HG02571 (cell line): ENCODE results near the gene SLC9A9.

ENCODE experiments used
- ATAC-seq: cut with Tn5 transposase; IDR thresholded peaks from one replicate; pipeline ENCODE4 v1.9.1; 2021; ENCODE audit warnings: mild to moderate bottlenecking, moderate library complexity; ENCODE audit not compliant: unreplicated experiment

Gene SLC9A9

GRCh38 chr3:143269741-143270140 is 578.5 kb downstream of the SLC9A9 start:
- no peak for ATAC-seq

DNA sequence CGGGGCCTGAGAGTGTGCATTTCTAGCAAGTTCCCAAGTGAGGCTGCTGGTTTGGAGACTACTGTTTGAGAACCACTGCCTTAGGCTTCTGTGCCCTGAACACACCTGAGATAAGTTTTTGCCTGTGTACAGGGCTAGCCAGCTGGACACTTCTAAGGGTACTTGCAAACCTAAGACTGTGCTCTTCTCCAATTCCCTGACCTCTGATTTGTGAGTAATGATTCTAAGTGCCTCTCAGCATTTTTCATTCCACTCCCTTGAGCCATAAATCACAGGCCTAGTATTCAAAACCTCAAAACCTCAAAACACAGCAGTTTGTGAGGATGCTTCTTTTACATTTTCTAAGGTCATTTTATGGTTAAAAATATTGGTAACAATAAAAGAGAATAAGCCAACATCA is 580.3 kb downstream of the SLC9A9 start:
- no peak for ATAC-seq

GRCh38 chr3:143266927-143267326 is 581.3 kb downstream of the SLC9A9 start:
- ATAC-seq = no peak

DNA sequence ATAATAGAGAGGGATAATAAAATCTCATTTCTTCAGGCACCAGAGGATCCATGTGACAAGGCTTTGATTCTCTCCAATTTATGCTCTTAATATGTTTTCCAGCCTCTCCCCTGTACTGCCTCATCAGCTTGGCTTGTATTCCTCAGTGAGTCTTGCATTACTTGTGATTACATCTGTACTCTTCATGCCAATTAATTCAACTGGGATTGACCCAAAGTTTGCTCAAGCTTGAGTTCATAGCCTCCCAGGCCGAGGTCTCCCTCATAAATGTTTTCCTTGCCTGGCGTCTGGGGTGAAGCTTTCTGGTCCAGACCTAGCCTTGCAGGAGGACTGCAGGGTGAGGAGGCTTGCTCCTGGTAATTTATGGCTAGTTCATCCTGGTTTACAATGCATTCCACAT is 581.8 kb downstream of the SLC9A9 start:
- no peak for ATAC-seq

GRCh38 chr3:143265501-143266070 is 582.7 kb downstream of the SLC9A9 start:
- no peak for ATAC-seq

- no peak for ATAC-seq
Measured at GRCh38 chr3:143263852-143264513, 584.3 kb downstream of the SLC9A9 start.

DNA sequence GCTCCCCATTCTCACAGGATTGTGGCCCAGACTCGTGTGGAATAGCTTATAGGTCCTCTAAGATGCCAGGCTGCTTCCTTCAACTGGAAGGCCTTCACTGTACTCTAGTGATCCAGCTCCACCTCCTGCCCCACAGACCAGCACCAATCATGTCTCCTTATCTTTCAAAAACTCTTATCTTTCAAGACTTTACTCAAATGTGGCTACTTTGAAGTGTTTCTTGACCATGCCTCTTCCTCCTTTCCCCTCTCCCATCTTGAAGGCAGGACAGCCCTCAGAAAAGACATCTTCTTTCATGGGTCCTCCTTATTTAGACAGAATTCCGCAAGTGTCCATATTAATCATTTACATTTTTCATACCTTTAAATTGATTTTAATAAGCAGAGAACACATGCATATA is 586.4 kb downstream of the SLC9A9 start:
- ATAC-seq = no peak

DNA sequence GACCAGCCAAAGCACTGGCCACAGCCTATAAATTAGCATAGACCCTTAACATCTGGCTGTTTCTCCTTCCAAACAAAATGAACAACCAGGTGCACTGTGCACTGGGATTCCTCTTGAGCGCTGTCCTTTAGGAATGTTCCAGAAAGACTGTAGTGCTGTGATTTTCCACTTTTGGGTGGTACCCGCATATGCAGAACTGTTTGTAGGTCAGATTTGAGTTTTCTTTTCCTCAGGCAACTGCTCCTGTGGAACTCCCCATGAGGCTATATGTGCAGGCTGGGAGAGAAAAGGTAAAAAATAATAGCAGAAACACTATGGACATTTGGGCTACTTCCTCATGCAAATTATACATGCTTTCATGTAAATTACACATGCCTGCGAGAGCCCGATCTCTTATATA is 589.6 kb downstream of the SLC9A9 start:
- ATAC-seq = no peak

DNA sequence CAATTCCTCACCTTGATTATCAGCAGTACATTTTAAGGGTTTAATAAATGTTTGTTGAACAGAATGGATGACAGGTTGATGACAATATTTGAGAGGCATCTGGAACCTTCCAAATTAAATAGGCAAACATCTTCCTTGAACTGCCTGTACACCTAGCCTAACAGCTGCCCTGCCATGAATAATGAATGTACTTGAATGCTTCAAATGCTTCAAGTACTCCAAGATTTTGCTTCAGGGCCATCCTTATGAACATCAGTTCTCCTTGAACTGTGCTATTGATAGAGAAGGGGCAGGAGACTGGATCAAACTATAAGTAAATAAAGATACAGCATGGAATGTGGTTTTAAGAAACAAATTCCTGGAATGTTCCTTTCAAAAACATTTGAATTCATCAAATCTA is 591.9 kb downstream of the SLC9A9 start:
- ATAC-seq = no peak

DNA sequence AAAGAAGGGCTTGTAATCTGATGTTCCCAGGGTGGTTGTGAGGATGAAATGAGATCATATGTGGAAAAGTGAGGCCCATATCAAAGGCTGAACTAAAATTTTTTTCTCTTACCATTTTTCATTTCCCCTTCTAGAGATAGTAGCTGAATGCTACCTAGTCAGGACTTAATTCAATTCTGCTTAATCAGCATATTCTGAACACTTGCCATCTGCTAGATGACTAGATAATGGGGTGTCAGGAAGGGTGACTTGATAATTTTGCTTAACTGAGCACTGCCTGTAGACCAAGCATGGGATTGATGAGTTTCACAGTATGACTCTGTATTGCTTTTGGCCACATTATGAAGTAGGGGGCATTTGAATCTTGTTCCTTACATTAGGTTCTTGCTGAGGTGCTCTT is 592.5 kb downstream of the SLC9A9 start:
- no peak for ATAC-seq

DNA sequence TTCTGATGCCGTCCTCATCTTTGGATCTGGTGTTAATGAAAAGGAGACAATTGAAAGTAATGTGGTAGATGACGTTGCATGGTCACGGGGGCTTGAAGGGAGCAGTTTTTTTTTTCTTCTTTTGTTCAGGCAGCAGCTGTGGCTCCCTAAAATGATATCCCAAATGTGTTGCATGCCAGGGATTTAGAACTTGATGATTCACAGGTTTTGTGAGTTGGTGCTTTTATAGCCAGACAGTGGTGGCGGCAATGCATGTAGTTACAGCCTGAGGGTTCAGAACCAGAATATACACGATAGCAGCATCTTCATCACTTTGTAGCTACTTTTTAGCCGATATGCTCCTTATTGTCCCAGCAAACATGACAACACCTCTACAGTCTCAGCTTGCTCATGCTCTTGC is 595.3 kb downstream of the SLC9A9 start:
- ATAC-seq = no peak

GRCh38 chr3:143249014-143249413 is 599.3 kb downstream of the SLC9A9 start:
- no peak for ATAC-seq

- ATAC-seq = no peak
Measured at GRCh38 chr3:143247073-143247472, 601.2 kb downstream of the SLC9A9 start.

DNA sequence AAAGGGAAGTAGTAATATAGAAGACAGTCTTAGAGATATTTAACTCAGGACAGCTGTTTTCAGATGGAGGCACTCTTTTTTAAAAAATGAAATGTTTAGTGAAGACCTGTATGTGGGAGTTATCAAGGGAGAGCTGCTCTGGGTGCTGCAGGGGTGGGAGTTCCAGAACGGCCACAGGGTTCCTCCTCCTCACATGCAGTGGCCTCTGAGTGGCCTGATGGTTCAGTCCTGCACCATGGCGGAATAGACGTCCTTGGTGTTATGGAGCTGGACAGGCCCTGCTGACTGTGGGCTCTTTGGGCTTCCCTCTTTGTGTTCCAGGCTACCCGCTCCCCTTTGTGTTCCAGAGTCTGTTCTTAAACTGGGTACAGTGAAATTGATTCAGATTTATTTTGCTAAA is 602.6 kb downstream of the SLC9A9 start:
- ATAC-seq = no peak

- no peak for ATAC-seq
Measured at GRCh38 chr3:143244516-143245063, 603.7 kb downstream of the SLC9A9 start.

DNA sequence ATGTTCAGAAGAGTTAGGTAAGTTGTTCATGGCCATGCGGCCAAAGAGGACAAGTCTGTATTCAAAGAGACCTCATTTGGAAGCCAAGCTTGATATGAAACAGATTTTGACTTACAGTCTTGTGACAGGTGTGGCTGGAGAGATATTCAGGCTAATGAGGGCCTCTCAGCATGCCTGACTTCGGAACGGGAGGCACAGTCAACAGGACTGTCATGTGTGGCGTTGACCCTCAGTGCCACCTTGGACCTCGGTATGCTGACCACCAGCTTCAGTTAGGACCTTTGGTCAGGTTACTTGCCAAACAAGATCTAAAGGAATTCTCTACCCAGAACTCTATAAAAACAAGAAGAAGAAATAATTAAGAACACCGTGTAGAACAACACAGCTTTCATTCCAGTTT is 604.6 kb downstream of the SLC9A9 start:
- ATAC-seq = no peak

GRCh38 chr3:143242691-143243090 is 605.6 kb downstream of the SLC9A9 start:
- ATAC-seq = no peak

DNA sequence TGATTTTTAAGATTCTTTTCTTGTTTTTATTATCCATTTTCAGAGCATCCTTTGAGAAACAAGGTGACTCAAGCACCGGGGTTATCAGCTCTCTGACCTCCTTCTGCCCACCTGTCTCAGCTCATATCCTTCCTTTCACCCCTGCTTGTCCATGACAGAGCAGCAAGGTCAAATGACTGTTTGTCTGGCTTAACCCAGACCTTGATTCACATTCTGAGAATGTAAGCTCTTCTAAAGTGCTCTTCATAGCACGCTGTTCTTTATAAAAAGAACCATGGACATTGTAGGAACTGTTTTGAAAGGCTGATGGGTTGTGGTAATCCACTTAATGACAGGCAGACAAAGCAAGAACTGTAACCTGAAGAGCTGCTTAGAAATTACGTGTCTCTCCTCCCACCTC is 606.2 kb downstream of the SLC9A9 start:
- no peak for ATAC-seq

GRCh38 chr3:143241481-143241951 is 606.8 kb downstream of the SLC9A9 start:
- ATAC-seq = no peak

DNA sequence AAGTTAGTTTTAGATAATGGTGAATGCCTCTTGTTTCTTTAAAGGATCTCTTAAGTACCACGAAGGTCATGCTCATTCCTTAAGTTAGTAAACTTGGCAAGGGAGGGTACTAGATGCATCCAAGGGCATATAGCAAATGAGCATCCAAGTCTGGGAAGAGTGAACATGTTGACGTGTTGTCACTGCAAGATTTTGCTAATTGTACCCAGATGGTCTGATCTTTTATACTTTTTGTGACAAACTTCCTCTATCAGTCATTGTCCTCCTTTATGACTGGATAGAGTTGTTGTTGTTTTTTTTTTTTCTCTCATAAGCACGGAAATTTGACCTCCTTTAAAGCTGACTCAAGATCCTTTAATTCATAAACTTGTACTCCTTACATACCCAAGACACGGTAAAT is 607.4 kb downstream of the SLC9A9 start:
- ATAC-seq = no peak

DNA sequence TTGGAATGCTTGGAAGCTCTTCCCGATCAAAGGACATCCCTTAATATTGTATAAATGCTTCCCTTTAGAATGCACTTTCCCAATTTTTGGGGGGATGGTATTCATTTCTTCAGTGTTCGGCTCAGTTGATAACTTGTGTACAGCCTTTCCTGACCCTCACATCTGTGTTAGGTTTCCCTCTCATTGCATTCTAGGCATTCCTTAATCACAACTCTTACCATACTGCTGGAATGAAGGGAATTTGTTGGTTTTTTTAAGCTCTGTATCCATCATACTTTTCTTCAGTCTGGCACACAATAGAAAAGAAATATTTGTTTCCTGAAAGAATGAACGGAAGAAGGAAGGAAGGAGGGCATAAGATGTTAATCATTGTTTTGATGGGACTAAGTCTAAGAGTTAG is 609.2 kb downstream of the SLC9A9 start:
- ATAC-seq = no peak

GRCh38 chr3:143237077-143237627 is 611.1 kb downstream of the SLC9A9 start:
- ATAC-seq = no peak
